H1 (cell line): Measurements from ENCODE around the gene ZNF860. TPM values are rescaled to one million over a fixed set of nuclear protein-coding genes. Genes with fewer than 3 reads are reported as not detected.
A peak's percentile ranks its signal among the peaks of the same experiment; 100 is the strongest.

Source experiments
- CTCF ChIA-PET: fragments of 300-600 bp; sonication (Branson Sonifier 250); formaldehyde crosslinking; loops from one replicate; lab custom pipeline; 2021; ENCODE audit not compliant: partially characterized antibody; lab: Charles Lee
- POLR2A ChIA-PET: fragments of 300-600 bp; sonication (Branson Sonifier 250); formaldehyde crosslinking; loops from one replicate; lab custom pipeline; 2021; ENCODE audit warnings: inconsistent platforms; ENCODE audit not compliant: partially characterized antibody; lab: Charles Lee
- DNase-seq, 2 experiments: peaks; one replicate each; pipeline versions ENCODE4 v3.0.0 to v3.0.0-alpha.2; 2010 to 2022; ENCODE audit warnings: low spot score in 2 of 2, low read depth in 1 of 2, mixed read lengths in 1 of 2
- FAIRE-seq: peaks from 2 replicates; lab custom pipeline; 2011; peaks lifted over from hg19 to GRCh38; lab: Jason Lieb, UNC
- H2AFZ ChIP-seq: 2 replicates; pipeline ENCODE4 v1.8.1; 2012; ENCODE audit warnings: low read length, inconsistent platforms
- H2AK5ac ChIP-seq: 2 replicates; pipeline ENCODE4 v1.6.1; 2013; ENCODE audit warnings: low read depth, low read length
- H2BK120ac ChIP-seq: replicated peaks from 2 replicates; pipeline ENCODE3; 2013; ENCODE audit warnings: low read depth, low read length, inconsistent platforms
- H2BK12ac ChIP-seq: 2 replicates; pipeline ENCODE4 v1.6.1; 2013; ENCODE audit warnings: low read depth, low read length
- H2BK15ac ChIP-seq: 2 replicates; pipeline ENCODE4 v1.6.1; 2013; ENCODE audit warnings: low read length
- H2BK20ac ChIP-seq: 2 replicates; pipeline ENCODE4 v1.6.1; 2013; ENCODE audit warnings: low read length
- H2BK5ac ChIP-seq: 2 replicates; pipeline ENCODE4 v1.6.1; 2013; ENCODE audit warnings: low read depth, low read length
- H3K14ac ChIP-seq: 2 replicates; pipeline ENCODE4 v1.6.1; 2013; ENCODE audit warnings: inconsistent platforms; ENCODE audit not compliant: insufficient read length
- H3K18ac ChIP-seq: 2 replicates; pipeline ENCODE4 v1.6.1; 2013; ENCODE audit warnings: low read length; ENCODE audit errors: extremely low read depth
- H3K23ac ChIP-seq: 2 replicates; pipeline ENCODE4 v1.6.1; 2013; ENCODE audit warnings: inconsistent platforms; ENCODE audit not compliant: insufficient read length
- H3K23me2 ChIP-seq: 2 replicates; pipeline ENCODE4 v1.6.1; 2013; ENCODE audit warnings: low read depth, low read length
- H3K27ac ChIP-seq: 2 replicates; pipeline ENCODE4 v1.6.1; 2011; ENCODE audit warnings: low read depth, low read length, inconsistent platforms
- H3K27me3 ChIP-seq, 4 experiments: replicated peaks in 1 of 4; 1 replicate in 1 of 4; 2 replicates in 3 of 4; pipeline versions ENCODE4 v1.6.1 to v1.8.1; 2011 to 2013; ENCODE audit warnings: low read length in 3 of 4, mild to moderate bottlenecking in 3 of 4, inconsistent platforms in 2 of 4, mixed read lengths in 2 of 4, moderate library complexity in 1 of 4; ENCODE audit not compliant: control insufficient read depth in 3 of 4, insufficient read depth in 3 of 4; ENCODE audit errors: extremely low read depth in 1 of 4
- H3K36me3 ChIP-seq, 4 experiments: 2 replicates each; pipeline versions ENCODE4 v1.6.1 to v1.8.1; 2011 to 2013; ENCODE audit warnings: mild to moderate bottlenecking in 4 of 4, low read length in 3 of 4, moderate library complexity in 2 of 4, control low read depth in 1 of 4, inconsistent platforms in 1 of 4; ENCODE audit not compliant: insufficient read depth in 4 of 4, control insufficient read depth in 2 of 4
- H3K4ac ChIP-seq: replicated peaks from 2 replicates; pipeline ENCODE3; 2013; ENCODE audit warnings: low read length, low read depth, mixed read lengths, inconsistent platforms; ENCODE audit not compliant: insufficient read length
- H3K4me1 ChIP-seq, 4 experiments: replicated peaks in 1 of 4; 1 replicate in 1 of 4; 2 replicates in 3 of 4; pipeline versions ENCODE4 v1.6.1 to v1.8.1; 2011 to 2013; ENCODE audit warnings: low read length in 3 of 4, inconsistent platforms in 2 of 4, mixed read lengths in 1 of 4; ENCODE audit not compliant: insufficient read depth in 4 of 4, control insufficient read depth in 3 of 4
- H3K4me2 ChIP-seq, 2 experiments: 2 replicates each; pipeline versions ENCODE4 v1.6.1 to v1.8.1; 2011 to 2013; ENCODE audit warnings: low read depth in 2 of 2, low read length in 2 of 2, control low read depth in 1 of 2, inconsistent platforms in 1 of 2, mild to moderate bottlenecking in 1 of 2; ENCODE audit not compliant: insufficient read depth in 1 of 2
- H3K4me3 ChIP-seq, 4 experiments: fragments of 200-600, 300-600 bp in 1 of 4; sonication (generic), shearing (Covaris generic), sonication (Bioruptor Twin) in 1 of 4; 2 replicates each; pipeline versions ENCODE4 v1.5.1 to v1.8.1; 2011 to 2016; ENCODE audit warnings: low read length in 4 of 4, low read depth in 3 of 4, control low read depth in 2 of 4, inconsistent platforms in 2 of 4, mild to moderate bottlenecking in 2 of 4, mixed read lengths in 1 of 4, moderate library complexity in 1 of 4; ENCODE audit not compliant: insufficient read depth in 2 of 4; ENCODE audit errors: extremely low read depth in 1 of 4
- H3K56ac ChIP-seq: replicated peaks from 2 replicates; pipeline ENCODE3; 2013; ENCODE audit warnings: low read depth, mild to moderate bottlenecking, mixed read lengths, low read length, inconsistent platforms; ENCODE audit not compliant: insufficient read length
- H3K79me1 ChIP-seq: 2 replicates; pipeline ENCODE4 v1.6.1; 2013; ENCODE audit warnings: low read depth, low read length, control low read depth
- H3K79me2 ChIP-seq, 2 experiments: 2 replicates each; pipeline versions ENCODE4 v1.6.1 to v1.8.1; 2012 to 2013; ENCODE audit warnings: low read length in 2 of 2, mild to moderate bottlenecking in 2 of 2, inconsistent platforms in 1 of 2; ENCODE audit not compliant: insufficient read depth in 2 of 2, control insufficient read depth in 1 of 2
- H3K9ac ChIP-seq, 4 experiments: replicated peaks in 1 of 4; 1 replicate in 1 of 4; 2 replicates in 3 of 4; pipeline versions ENCODE4 v1.6.1 to v1.8.1; 2011 to 2013; ENCODE audit warnings: low read depth in 3 of 4, low read length in 3 of 4, control low read depth in 2 of 4, mild to moderate bottlenecking in 2 of 4, moderate library complexity in 2 of 4, inconsistent platforms in 1 of 4; ENCODE audit errors: extremely low read depth in 1 of 4
- H3K9me3 ChIP-seq, 2 experiments: 2 replicates each; pipeline versions ENCODE4 v1.6.1 to v1.8.1; 2012 to 2013; ENCODE audit warnings: mild to moderate bottlenecking in 2 of 2, moderate library complexity in 2 of 2, control low read depth in 1 of 2, inconsistent platforms in 1 of 2, low read depth in 1 of 2, low read length in 1 of 2, mixed read lengths in 1 of 2; ENCODE audit not compliant: insufficient read depth in 2 of 2
- H4K20me1 ChIP-seq, 2 experiments: replicated peaks in 1 of 2; 2 replicates each; pipeline versions ENCODE3 to v1.8.1; 2011 to 2013; ENCODE audit warnings: inconsistent platforms in 2 of 2, low read length in 2 of 2, mild to moderate bottlenecking in 1 of 2; ENCODE audit not compliant: insufficient read depth in 2 of 2, control insufficient read depth in 1 of 2
- H4K5ac ChIP-seq: 2 replicates; pipeline ENCODE4 v1.6.1; 2013; ENCODE audit warnings: low read length, low read depth, mixed read lengths, inconsistent platforms; ENCODE audit not compliant: insufficient read length
- H4K8ac ChIP-seq: 2 replicates; pipeline ENCODE4 v1.8.0; 2013; ENCODE audit warnings: mild to moderate bottlenecking, moderate library complexity, low read length, inconsistent platforms; ENCODE audit not compliant: insufficient read depth; ENCODE audit errors: extremely low read depth
- H4K91ac ChIP-seq: replicated peaks from 2 replicates; pipeline ENCODE3; 2013; ENCODE audit warnings: low read length, mixed read lengths, inconsistent platforms; ENCODE audit not compliant: insufficient read length
- BCL11A ChIP-seq, 2 experiments: IDR thresholded peaks; one replicate each; pipeline ENCODE4 v1.6.1; 2011; ENCODE audit warnings: low read depth in 2 of 2, low read length in 2 of 2, mild to moderate bottlenecking in 2 of 2
- GABPA ChIP-seq: IDR thresholded peaks from 2 replicates; pipeline ENCODE4 v1.6.1; 2011; ENCODE audit warnings: mild to moderate bottlenecking, low read length, moderate library complexity, borderline replicate concordance; ENCODE audit not compliant: insufficient read depth
- MAFK ChIP-seq: IDR thresholded peaks from 2 replicates; pipeline ENCODE4 v1.6.1; 2012; ENCODE audit warnings: low read depth, mild to moderate bottlenecking, improper control_type of control experiment, low read length
- NANOG ChIP-seq: IDR thresholded peaks from 2 replicates; pipeline ENCODE4 v1.6.1; 2011; ENCODE audit warnings: low read length, low read depth, mild to moderate bottlenecking, inconsistent platforms; ENCODE audit not compliant: insufficient read depth, poor library complexity, severe bottlenecking
- PHF8 ChIP-seq: fragments of 200-600 bp; sonication (generic); conservative IDR thresholded peaks from 2 replicates; pipeline ENCODE4 v1.7.1; 2012; ENCODE audit warnings: low read depth, mild to moderate bottlenecking, inconsistent platforms, low read length, moderate library complexity
- POLR2A ChIP-seq, 2 experiments: IDR thresholded peaks; 1 replicate in 1 of 2; 2 replicates in 1 of 2; pipeline ENCODE4 v1.6.1; 2011; ENCODE audit warnings: low read depth in 2 of 2, low read length in 2 of 2, mild to moderate bottlenecking in 2 of 2; ENCODE audit errors: control extremely low read depth in 1 of 2
- POU5F1 ChIP-seq: IDR thresholded peaks from 2 replicates; pipeline ENCODE4 v1.6.1; 2011; ENCODE audit warnings: low read depth, mild to moderate bottlenecking, low read length, moderate library complexity
- RAD21 ChIP-seq, 2 experiments: IDR thresholded peaks in 1 of 2; conservative IDR thresholded peaks in 1 of 2; 2 replicates each; pipeline ENCODE4 v1.6.1; 2011; ENCODE audit warnings: low read depth in 2 of 2, low read length in 2 of 2, improper control_type of control experiment in 1 of 2, inconsistent platforms in 1 of 2, mild to moderate bottlenecking in 1 of 2, moderate library complexity in 1 of 2
- SIN3A ChIP-seq, 2 experiments: IDR thresholded peaks in 1 of 2; conservative IDR thresholded peaks in 1 of 2; 2 replicates each; pipeline ENCODE4 v1.6.1; 2011 to 2012; ENCODE audit warnings: low read length in 2 of 2, improper control_type of control experiment in 1 of 2, low read depth in 1 of 2, mild to moderate bottlenecking in 1 of 2
- SIRT6 ChIP-seq: IDR thresholded peaks from one replicate; pipeline ENCODE4 v1.7.1; 2012; ENCODE audit warnings: low read length, inconsistent platforms
- SIX5 ChIP-seq: IDR thresholded peaks from 2 replicates; pipeline ENCODE4 v1.6.1; 2011; ENCODE audit warnings: mild to moderate bottlenecking, low read depth, low read length
- SP1 ChIP-seq: IDR thresholded peaks from 2 replicates; pipeline ENCODE4 v1.6.1; 2011; ENCODE audit warnings: low read depth, low read length
- SP2 ChIP-seq: IDR thresholded peaks from 2 replicates; pipeline ENCODE4 v1.6.1; 2012; ENCODE audit warnings: mild to moderate bottlenecking, low read length, inconsistent platforms
- SUZ12 ChIP-seq: fragments of 200-600 bp; sonication (generic); IDR thresholded peaks from 2 replicates; pipeline ENCODE4 v1.6.1; 2012; ENCODE audit warnings: mild to moderate bottlenecking, inconsistent platforms, low read length, moderate library complexity, mixed read lengths
- WGBS, 2 experiments: shearing (Covaris generic) in 1 of 2; methylation state at CpG; one replicate each; pipeline versions ENCODE4 v1.1.6 to v1.1.7; 2013 to 2015; ENCODE audit warnings: low lambda C conversion rate in 2 of 2, mixed read lengths in 2 of 2, inconsistent platforms in 1 of 2, low coverage in 1 of 2, missing lambda C conversion rate in 1 of 2; ENCODE audit not compliant: insufficient replicate concordance in 2 of 2, insufficient coverage in 1 of 2, insufficient read length in 1 of 2; ENCODE audit errors: extremely low coverage in 1 of 2, missing lambda C conversion rate in 1 of 2; 5-methylcytosine and 5-hydroxymethylcytosine counted together
- polyA plus RNA-seq, 7 experiments: library from polyadenylated mRNA; depleted of rRNA in 3 of 7; stranded (reverse) in 5 of 7; unstranded in 2 of 7; fragments of >200 nt in 5 of 7; fragments of 200-250 nt in 2 of 7; gene quantifications; 1 replicate in 5 of 7; 2 replicates in 1 of 7; 4 replicates in 1 of 7; pipeline versions ENCODE4 v1.2.1 to v1.2.3, GENCODE V29; 2011 to 2013; ENCODE audit warnings: missing spikeins in 2 of 7, mixed read lengths in 2 of 7
- total RNA-seq: library from RNA; stranded (reverse); fragmentation: NEBNext Ultra II Directional; extraction: Animal tissue kit (Norgen Biotek cat#: 25700); gene quantifications from 2 replicates; pipeline ENCODE4 v1.2.1, GENCODE V29; 2021

ZNF860 gene
- total and polyA plus RNA-seq, 2 of the 8 experiments (the other 6 are each of a cell fraction or from before 2014, with no cell fraction given), result 3.2 to 8.6 TPM

DNA sequence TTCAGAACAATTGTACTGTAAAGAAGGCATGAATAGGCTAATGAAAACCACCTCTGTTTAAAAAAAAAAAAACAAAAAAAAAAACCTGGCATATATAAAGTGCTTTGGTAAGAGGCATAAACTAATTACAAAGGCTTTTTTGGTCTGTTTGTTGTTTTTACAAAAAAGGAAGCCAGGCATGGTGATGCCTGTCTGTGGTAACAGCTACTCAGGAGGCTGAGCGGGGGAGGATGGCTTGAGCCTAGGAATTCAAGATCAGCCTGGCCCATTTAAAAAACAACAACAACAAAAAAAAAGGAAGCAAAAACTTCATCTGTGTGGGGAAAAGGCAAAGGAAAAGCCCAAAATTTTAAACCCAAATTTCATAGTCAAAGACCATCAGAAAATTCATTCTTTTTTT is 47.5 kb upstream of the ZNF860 start:
- H3K4me1 ChIP-seq, result peaks cover 2 to 18% (median 5%) of the 10 kb centered on the region in 4 experiments; a peak in 5 of 7 replicates
- H3K27me3 ChIP-seq, result no peaks in the 10 kb centered on the region
- H3K9ac ChIP-seq, result no peak overlapping the region
- H2AK5ac ChIP-seq, result no peak overlapping the region
- H3K23me2 ChIP-seq, result peaks cover 3% of the 10 kb centered on the region; the same call in 1 of the 2 replicates
- H3K9me3 ChIP-seq, result no peaks in the 10 kb centered on the region
- H2BK12ac ChIP-seq, result no peak overlapping the region
- H3K36me3 ChIP-seq, result no peaks in the 10 kb centered on the region
- 67% methylated on average over 1 of the region's 1 CpG; no CpG with 5 or more reads in 1 of the 2 experiments for WGBS, 2 experiments
- no peak overlapping the region for H2BK20ac ChIP-seq
- CTCF ChIA-PET, result interaction anchor here (0.6 to 1.2 kb wide), 5 partner anchors 25 to 920 kb away, joined by 3 to 4 read pairs (median 3); no protein-coding TSS in a partner anchor
- POLR2A ChIA-PET, result interaction anchor here (0.9 to 1.3 kb wide), 3 partner anchors 11 to 222 kb away, joined by 4 to 7 read pairs (median 6); no protein-coding TSS in a partner anchor
- H3K27ac ChIP-seq, result no peak overlapping the region
- H4K91ac ChIP-seq, result no peak overlapping the region
- DNase-seq, result no peak
- FAIRE-seq, result no peak
- no peak overlapping the region for H3K56ac ChIP-seq
- no peak overlapping the region for H2BK5ac ChIP-seq
- peaks cover 12 to 85% of the 10 kb centered on the region in 2 experiments for H3K79me2 ChIP-seq
- H4K20me1 ChIP-seq, result no peaks in the 10 kb centered on the region
- H3K23ac ChIP-seq, result no peak overlapping the region
- H2BK120ac ChIP-seq, result no peak overlapping the region
- H3K14ac ChIP-seq, result no peak overlapping the region
- H4K8ac ChIP-seq, result no peak overlapping the region
- peaks cover 10% of the 10 kb centered on the region; the same call in 1 of the 2 replicates for H3K79me1 ChIP-seq
- H3K4me2 ChIP-seq, result no peak overlapping the region
- no peak overlapping the region; a peak in 1 of 8 replicates for H3K4me3 ChIP-seq
- no peak overlapping the region for H2BK15ac ChIP-seq
- H3K4ac ChIP-seq, result no peak overlapping the region
- no peak overlapping the region for H2AFZ ChIP-seq
- H4K5ac ChIP-seq, result peak overlapping the region; percentile 91
- H3K18ac ChIP-seq, result no peak overlapping the region
- TF ChIP-seq BCL11A (IDR thresholded peaks at IDR 0.05; ENCODE audit: low read depth in 2 of 2, low read length in 2 of 2) (no peak), POU5F1 (no peak), MAFK (no peak), SIN3A (conservative IDR thresholded peaks at IDR 0.05 in 1 of 2, IDR thresholded peaks at IDR 0.05 in 1 of 2; ENCODE audit: low read depth in 1 of 2, low read length in 2 of 2) (no peak), POLR2A (IDR thresholded peaks at IDR 0.05; ENCODE audit: control extremely low read depth in 1 of 2, low read depth in 2 of 2, low read length in 2 of 2) (no peak), SUZ12 (no peak), GABPA (no peak), SP2 (no peak), SIRT6 (no peak), RAD21 (IDR thresholded peaks at IDR 0.05 in 1 of 2, conservative IDR thresholded peaks at IDR 0.05 in 1 of 2; ENCODE audit: low read depth in 2 of 2, low read length in 2 of 2) (no peak), PHF8 (no peak), NANOG (no peak), SIX5 (no peak), SP1 (no peak)
